ENCODE data around the gene STARD6.
"Not testable (repeated sequence)": the region's sequence is repeated elsewhere in the genome, so short reads cannot be mapped to it uniquely, and the experiment has no call there.

Gene STARD6

DNA sequence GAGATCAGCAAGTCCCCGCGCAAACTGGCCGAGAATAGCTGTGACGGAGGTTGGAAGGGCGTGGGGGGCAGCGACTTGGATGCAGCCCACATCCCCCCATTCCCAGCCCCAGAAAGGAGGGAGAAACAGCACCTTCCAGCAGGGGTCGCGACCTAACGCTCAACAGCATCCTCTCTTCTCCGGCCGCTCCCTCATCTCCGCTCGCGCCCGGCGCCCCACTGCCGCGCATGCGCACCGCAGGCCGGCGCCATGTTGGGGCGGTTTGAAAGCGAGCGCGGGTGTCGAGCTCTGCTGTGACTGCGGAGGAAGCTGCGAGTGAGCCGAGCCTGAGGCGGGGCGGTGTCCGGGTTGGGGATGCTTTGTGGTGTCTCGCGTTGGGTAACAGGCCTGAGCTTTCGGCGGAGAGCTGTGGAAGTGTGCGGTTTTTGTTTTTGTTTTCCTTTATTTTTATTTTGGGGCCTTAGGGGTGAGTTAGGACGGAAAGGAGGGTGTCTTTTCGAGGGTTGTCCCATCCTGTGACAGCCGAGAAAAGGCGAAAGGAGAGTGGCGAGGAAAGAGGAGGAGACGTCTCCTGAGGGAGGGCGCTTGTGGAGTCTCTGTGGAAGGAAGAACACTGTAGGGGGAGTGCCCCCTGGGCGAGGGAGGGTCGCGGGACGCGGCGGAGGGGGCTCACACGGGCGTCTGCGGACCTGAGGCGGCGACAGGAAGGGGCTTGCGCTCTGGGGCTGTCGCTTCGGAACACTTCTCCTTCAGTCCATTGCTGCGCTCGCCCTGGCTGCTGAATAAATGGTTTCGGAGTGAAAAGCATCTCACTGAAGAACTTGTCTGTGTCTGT, at the start of gene STARD6, which contains the start of gene C18orf54:
STARD6 (minus strand) TSS at position 199 of the 835 bp plus-strand sequence. CDS start 3,285 bp downstream, outside the sequence.
C18orf54 (plus strand) TSS at position 247 of the 835 bp plus-strand sequence. CDS start 2,667 bp downstream, outside the sequence.
- H3K27ac Mint-ChIP-seq = peak within 1 kb of the TSS; percentile 92
- ATAC-seq (replicated peaks) (peak; percentile 94 to 96), DNase-seq (peak; percentile 91)
- H3K36me3 Mint-ChIP-seq = peaks cover 3 to 5% of the 10 kb centered on the region in 2 donors
- H3K4me3 Mint-ChIP-seq = peak within 1 kb of the TSS; percentile 92 to 100
- peaks cover 4 to 6% of the 10 kb centered on the region in 2 donors for H3K27me3 Mint-ChIP-seq
- H3K9me3 Mint-ChIP-seq = no peaks in the 10 kb centered on the region
- peaks cover 9 to 22% of the 10 kb centered on the region in 2 donors for H3K4me1 Mint-ChIP-seq

- no peak overlapping the region for H3K27ac Mint-ChIP-seq
- no peaks in the 10 kb centered on the region for H3K36me3 Mint-ChIP-seq
- H3K4me3 Mint-ChIP-seq = no peak overlapping the region
- H3K4me1 Mint-ChIP-seq = no peaks in the 10 kb centered on the region
- peaks cover 16 to 30% of the 10 kb centered on the region in 2 donors for H3K27me3 Mint-ChIP-seq
- DNase-seq = no peak
- no peak for ATAC-seq (replicated peaks)
- no peaks in the 10 kb centered on the region for H3K9me3 Mint-ChIP-seq
Observed at GRCh38 chr18:54405290-54405689, 47.6 kb upstream of the STARD6 start.

GRCh38 chr18:54396760-54397159, 39.1 kb upstream of the STARD6 start:
- H3K27me3 Mint-ChIP-seq = peaks cover 0 to 14% of the 10 kb centered on the region in 2 donors
- no peak overlapping the region for H3K27ac Mint-ChIP-seq
- H3K4me1 Mint-ChIP-seq = peaks cover 2 to 9% of the 10 kb centered on the region in 2 donors
- ATAC-seq (replicated peaks) (peak; percentile 78 to 79), DNase-seq (no peak)
- H3K9me3 Mint-ChIP-seq = no peaks in the 10 kb centered on the region
- no peaks in the 10 kb centered on the region for H3K36me3 Mint-ChIP-seq
- H3K4me3 Mint-ChIP-seq = no peak overlapping the region

DNA sequence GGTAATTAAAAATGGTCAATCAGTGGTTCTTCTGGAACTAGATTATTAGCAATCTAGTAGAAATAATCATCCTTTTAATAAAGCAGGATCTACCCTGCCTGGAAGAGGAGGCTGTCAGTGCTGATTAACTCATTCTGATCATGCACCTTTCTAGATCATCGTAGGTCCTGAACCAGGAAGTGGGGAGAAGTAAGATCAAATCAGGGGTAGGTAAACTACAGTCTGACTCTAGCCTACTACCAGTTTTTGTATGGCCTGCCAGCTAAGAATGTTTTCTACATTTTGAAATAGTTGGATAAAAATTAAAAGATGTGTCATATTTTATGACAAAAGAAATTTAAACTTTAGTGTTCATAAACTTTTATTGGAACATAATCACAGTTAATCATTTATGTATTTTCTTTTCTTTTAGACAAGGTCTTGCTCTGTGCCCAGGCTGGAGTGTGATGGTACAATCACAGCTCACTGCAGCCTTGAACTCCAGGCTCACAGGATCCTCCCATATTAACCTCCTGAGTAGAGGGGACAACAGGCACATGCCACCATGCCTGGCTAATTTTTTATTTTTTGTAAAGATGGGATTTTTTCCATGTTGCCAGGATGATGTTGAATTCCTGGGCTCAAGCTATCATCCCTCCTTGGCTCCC, 36.1 kb upstream of the STARD6 start:
- Mint-ChIP-seq H3K27me3 (peaks cover 2 to 26% of the 10 kb centered on the region in 2 donors), H3K4me1 (peaks cover 6 to 9% of the 10 kb centered on the region in 2 donors), H3K9me3 (no peaks in the 10 kb centered on the region), H3K4me3 (no peak overlapping the region), H3K27ac (no peak overlapping the region), H3K36me3 (no peaks in the 10 kb centered on the region)
- DNase-seq = no peak
- no peak for ATAC-seq (replicated peaks)

GRCh38 chr18:54392543-54393023, 34.9 kb upstream of the STARD6 start:
- peak; percentile 73 to 83 for ATAC-seq (replicated peaks)
- Mint-ChIP-seq H3K36me3 (no peaks in the 10 kb centered on the region), H3K4me1 (peaks cover 8 to 9% of the 10 kb centered on the region in 2 donors), H3K27ac (peak overlapping the region; percentile 20), H3K4me3 (no peak overlapping the region), H3K9me3 (no peaks in the 10 kb centered on the region), H3K27me3 (peaks cover 6 to 33% of the 10 kb centered on the region in 2 donors)
- DNase-seq = peak; percentile 0

- Mint-ChIP-seq H3K27me3 (peaks cover 6 to 33% of the 10 kb centered on the region in 2 donors), H3K36me3 (peaks cover 0 to 2% of the 10 kb centered on the region in 2 donors), H3K9me3 (peaks cover 0 to 2% of the 10 kb centered on the region in 2 donors), H3K4me3 (no peak overlapping the region), H3K27ac (no peak overlapping the region), H3K4me1 (peaks cover 0 to 6% of the 10 kb centered on the region in 2 donors)
- DNase-seq (no peak), ATAC-seq (replicated peaks) (no peak)
Observed at GRCh38 chr18:54390838-54391237, 33.2 kb upstream of the STARD6 start.

GRCh38 chr18:54389143-54389505, 31.5 kb upstream of the STARD6 start:
- DNase-seq (no peak), ATAC-seq (replicated peaks) (no peak)
- Mint-ChIP-seq H3K27ac (no peak overlapping the region), H3K4me3 (no peak overlapping the region), H3K27me3 (peaks cover 6 to 27% of the 10 kb centered on the region in 2 donors), H3K36me3 (peaks cover 0 to 4% of the 10 kb centered on the region in 2 donors), H3K4me1 (peaks cover 0 to 6% of the 10 kb centered on the region in 2 donors), H3K9me3 (peaks cover 0 to 4% of the 10 kb centered on the region in 2 donors)

DNA sequence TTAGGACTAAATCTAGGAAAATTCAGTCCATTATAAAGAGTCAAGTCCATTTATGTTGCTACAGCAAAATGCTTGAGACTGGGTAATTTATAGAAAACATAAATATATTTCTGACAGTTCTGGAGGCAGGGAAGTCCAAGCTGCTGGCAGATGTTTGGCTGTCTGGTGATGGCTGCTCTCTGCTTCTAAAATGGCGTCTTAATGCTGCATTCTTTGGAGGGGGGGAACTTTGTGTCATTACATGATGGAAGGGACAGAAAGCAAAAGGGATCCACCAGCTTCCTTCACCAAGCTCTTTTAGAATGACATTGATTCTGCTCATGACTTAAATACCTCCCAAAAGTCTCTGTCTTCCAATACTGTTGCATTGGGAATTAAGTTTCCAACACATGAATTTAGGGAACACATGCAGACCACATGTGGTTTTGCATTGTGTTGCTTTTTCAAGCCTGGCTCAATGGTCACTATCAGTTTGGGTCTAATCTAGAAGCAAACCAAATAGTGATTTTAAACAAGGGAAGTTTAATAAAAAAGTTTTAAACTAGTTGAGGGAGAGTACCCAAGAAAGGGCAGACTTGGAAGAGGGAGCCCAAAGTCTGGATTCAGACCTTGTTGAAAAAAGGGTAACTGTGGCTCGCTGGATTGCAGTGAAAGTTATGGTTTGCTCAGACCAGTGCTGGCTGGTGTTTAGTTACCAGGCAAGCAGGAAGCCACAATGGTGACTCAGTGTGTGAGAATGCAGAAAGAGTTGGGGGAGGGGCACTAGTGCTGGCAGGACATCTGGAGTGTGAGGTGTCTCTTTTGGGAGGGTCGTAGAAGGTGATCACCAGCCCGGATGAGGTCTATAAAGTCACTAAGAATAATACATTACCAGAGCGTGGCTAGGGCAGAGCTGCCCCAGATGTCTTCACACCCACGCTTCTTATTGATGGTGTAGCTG, 30.8 kb upstream of the STARD6 start:
- no peak overlapping the region for H3K4me3 Mint-ChIP-seq
- peak; percentile 52 to 64 for ATAC-seq (replicated peaks)
- peaks cover 6 to 27% of the 10 kb centered on the region in 2 donors for H3K27me3 Mint-ChIP-seq
- H3K36me3 Mint-ChIP-seq = peaks cover 0 to 4% of the 10 kb centered on the region in 2 donors
- no peak for DNase-seq
- peaks cover 0 to 4% of the 10 kb centered on the region in 2 donors for H3K9me3 Mint-ChIP-seq
- peaks cover 0 to 6% of the 10 kb centered on the region in 2 donors for H3K4me1 Mint-ChIP-seq
- H3K27ac Mint-ChIP-seq = no peak overlapping the region

- Mint-ChIP-seq H3K4me3 (no peak overlapping the region), H3K27me3 (peaks cover 6 to 20% of the 10 kb centered on the region in 2 donors)
Observed at GRCh38 chr18:54387631-54388030, 30.0 kb upstream of the STARD6 start.

DNA sequence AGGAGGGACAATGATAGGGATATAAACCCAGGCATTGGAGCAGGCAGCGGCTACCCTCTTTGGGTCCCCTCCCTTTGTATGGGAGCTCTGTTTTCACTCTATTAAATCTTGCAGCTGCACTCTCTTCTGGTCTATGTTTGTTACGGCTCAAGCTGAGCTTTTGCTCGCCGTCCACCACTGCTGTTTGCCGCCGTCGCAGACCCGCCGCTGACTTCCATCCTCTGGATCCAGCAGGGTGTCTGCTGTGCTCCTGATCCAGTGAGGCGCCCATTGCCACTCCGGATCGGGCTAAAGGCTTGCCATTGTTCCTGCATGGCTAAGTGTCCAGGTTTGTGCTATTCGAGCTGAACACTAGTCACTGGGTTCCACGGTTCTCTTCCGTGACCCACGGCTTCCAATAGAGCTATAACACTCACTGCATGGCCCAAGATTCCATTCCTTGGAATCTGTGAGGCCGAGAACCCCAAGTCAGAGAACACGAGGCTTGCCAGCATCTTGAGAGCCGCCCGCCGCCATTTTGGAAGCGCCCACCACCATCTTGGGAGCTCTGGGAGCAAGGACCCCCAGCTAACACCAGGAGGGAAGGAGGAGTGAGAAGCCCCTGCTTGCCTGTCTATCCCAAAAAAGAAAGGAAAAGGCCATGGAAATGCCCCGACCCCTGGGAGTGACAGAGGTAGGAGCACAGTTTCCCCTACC, 29.3 kb upstream of the STARD6 start:
- not testable (repeated sequence) for ATAC-seq (replicated peaks); H3K9me3 Mint-ChIP-seq

More at GRCh38 chr18:54387631-54388030, 30.0 kb upstream of the STARD6 start:
- Mint-ChIP-seq H3K9me3 (peaks cover 0 to 4% of the 10 kb centered on the region in 2 donors), H3K4me1 (peaks cover 0 to 6% of the 10 kb centered on the region in 2 donors), H3K36me3 (peaks cover 0 to 4% of the 10 kb centered on the region in 2 donors), H3K27ac (no peak overlapping the region)
- ATAC-seq (replicated peaks) (no peak), DNase-seq (no peak)

DNA sequence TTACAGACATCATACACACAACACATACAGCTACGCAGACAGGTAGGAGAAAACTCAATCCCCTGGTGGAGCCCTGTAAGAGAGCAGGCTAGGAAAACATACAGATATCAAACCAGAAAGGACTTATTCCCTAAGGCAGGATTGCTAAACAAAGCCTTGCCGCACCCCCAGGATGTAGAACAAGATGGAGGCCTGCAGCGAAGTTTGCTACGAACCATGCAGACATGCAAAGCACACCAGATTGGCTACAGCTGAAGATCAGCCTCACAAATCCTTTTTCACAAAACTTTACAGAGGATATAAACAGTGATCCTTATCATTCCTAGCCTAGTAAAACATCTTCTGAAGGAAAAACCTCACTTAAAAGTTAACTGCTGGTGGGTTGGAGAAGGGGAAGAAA, 28.4 kb upstream of the STARD6 start:
- H3K36me3 Mint-ChIP-seq = peaks cover 0 to 4% of the 10 kb centered on the region in 2 donors
- H3K4me1 Mint-ChIP-seq = peaks cover 0 to 6% of the 10 kb centered on the region in 2 donors
- H3K4me3 Mint-ChIP-seq = no peak overlapping the region
- peaks cover 6 to 18% of the 10 kb centered on the region in 2 donors for H3K27me3 Mint-ChIP-seq
- DNase-seq (no peak), ATAC-seq (replicated peaks) (no peak)
- peaks cover 0 to 4% of the 10 kb centered on the region in 2 donors for H3K9me3 Mint-ChIP-seq
- no peak overlapping the region for H3K27ac Mint-ChIP-seq

More for the DNA sequence above, 29.3 kb upstream of the STARD6 start:
- not testable (repeated sequence) for H3K36me3 Mint-ChIP-seq, H3K4me1 Mint-ChIP-seq, DNase-seq, H3K27ac Mint-ChIP-seq, H3K4me3 Mint-ChIP-seq
- peaks cover 6 to 20% of the 10 kb centered on the region in 2 donors for H3K27me3 Mint-ChIP-seq

DNA sequence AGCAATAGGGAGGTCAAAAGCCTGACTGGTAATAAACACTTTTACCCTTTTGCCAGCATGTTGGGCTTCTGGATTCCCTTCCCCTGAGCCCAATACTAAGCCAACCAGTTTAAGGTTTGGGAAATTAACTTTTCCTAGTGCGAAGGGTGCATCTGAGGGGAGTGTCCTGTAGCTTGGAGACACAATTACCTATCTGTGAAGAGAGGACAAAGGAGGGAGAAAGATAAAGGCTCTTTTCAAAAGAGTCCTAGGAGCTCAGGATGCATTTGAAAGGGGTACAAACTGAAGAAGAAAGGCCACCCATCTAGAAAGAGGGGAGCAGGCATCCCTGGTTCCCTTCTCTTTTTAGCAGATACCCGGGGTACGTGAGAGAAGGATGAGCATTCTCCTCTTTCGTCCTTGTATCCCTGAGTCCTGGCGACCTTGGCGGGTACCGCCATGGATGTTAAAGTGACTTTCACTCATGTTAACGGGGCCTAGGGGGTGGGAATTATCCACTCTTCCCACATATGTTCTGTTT, 25.1 kb upstream of the STARD6 start:
- H3K27ac Mint-ChIP-seq = no peak overlapping the region
- H3K36me3 Mint-ChIP-seq = peaks cover 0 to 4% of the 10 kb centered on the region in 2 donors
- DNase-seq (no peak), ATAC-seq (replicated peaks) (no peak)
- H3K9me3 Mint-ChIP-seq = peaks cover 0 to 4% of the 10 kb centered on the region in 2 donors
- no peak overlapping the region for H3K4me3 Mint-ChIP-seq
- no peaks in the 10 kb centered on the region for H3K4me1 Mint-ChIP-seq
- H3K27me3 Mint-ChIP-seq = no peaks in the 10 kb centered on the region

- peaks cover 0 to 4% of the 10 kb centered on the region in 2 donors for H3K9me3 Mint-ChIP-seq
- H3K4me1 Mint-ChIP-seq = no peaks in the 10 kb centered on the region
- H3K4me3 Mint-ChIP-seq = no peak overlapping the region
Observed at GRCh38 chr18:54382076-54382475, 24.4 kb upstream of the STARD6 start.

More at GRCh38 chr18:54382076-54382475, 24.4 kb upstream of the STARD6 start:
- no peaks in the 10 kb centered on the region for H3K27me3 Mint-ChIP-seq
- no peak overlapping the region for H3K27ac Mint-ChIP-seq
- DNase-seq = no peak
- H3K36me3 Mint-ChIP-seq = peaks cover 0 to 4% of the 10 kb centered on the region in 2 donors
- ATAC-seq (replicated peaks) = no peak
